Hepatocyte (in vitro differentiated cells): ENCODE measurements around the gene NUP214.

ENCODE experiments used
- CTCF ChIP-seq: fragments of 200-600 bp; sonication (generic); IDR thresholded peaks from 2 replicates; pipeline ENCODE4 v1.5.1; 2016; ENCODE audit warnings: antibody characterized with exemption, mild to moderate bottlenecking; ENCODE audit not compliant: poor library complexity
- EZH2 ChIP-seq: fragments of 200-600 bp; sonication (generic); IDR thresholded peaks from 2 replicates; pipeline ENCODE4 v1.6.1; 2016; ENCODE audit warnings: antibody characterized with exemption, mild to moderate bottlenecking, borderline replicate concordance
- EZH2phosphoT487 ChIP-seq: fragments of 200-600 bp; sonication (generic); IDR thresholded peaks from one replicate; pipeline ENCODE4 v1.6.1; 2018; ENCODE audit warnings: antibody characterized with exemption, mild to moderate bottlenecking, low read depth, moderate library complexity; ENCODE audit not compliant: unreplicated experiment, severe bottlenecking

- TF ChIP-seq CTCF, result no peak
- no peak for TF ChIP-seq EZH2
- no peak for TF ChIP-seq EZH2phosphoT487
Observed at GRCh38 chr9:131161585-131161984, 36.2 kb downstream of the NUP214 start.
